ENCODE measurements around the gene SFTA2. TPM values are rescaled to one million over a fixed set of nuclear protein-coding genes. Genes with fewer than 3 reads are reported as not detected.

The SFTA2 gene
- total and polyA plus RNA-seq, 2 of the 8 experiments (the other 6 are each of a cell fraction or from before 2014, with no cell fraction given) = not detected

DNA sequence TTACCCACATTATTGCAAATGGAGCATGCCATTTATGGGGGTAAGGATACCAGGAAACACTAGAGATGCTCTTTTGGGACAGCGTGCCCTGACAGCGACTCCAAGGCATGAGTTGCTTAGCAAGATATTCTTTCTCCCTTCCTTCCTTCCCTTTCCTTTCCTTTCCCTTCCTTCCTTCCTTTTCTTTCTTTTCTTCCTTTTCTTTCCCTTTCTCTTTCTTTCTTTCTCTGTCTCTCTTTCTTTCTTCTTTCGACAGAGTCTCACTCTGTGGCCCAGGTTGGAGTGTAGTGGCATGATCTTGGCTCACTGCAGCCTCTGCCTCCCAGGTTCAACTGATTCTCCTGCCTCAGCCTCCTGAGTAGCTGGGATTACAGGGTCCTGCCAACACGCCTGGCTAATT, 12.1 kb upstream of the SFTA2 start:
- H2BK15ac ChIP-seq (ENCODE audit: low read length) = no peak overlapping the region
- H2AFZ ChIP-seq (ENCODE audit: low read length) = no peak overlapping the region
- H3K9me3 ChIP-seq (ENCODE audit: insufficient read depth in 2 of 2, low read depth in 1 of 2, low read length in 1 of 2) = no peaks in the 10 kb centered on the region
- no peak overlapping the region for H3K4ac ChIP-seq (replicated peaks; ENCODE audit: insufficient read length, low read depth, low read length)
- H3K4me3 ChIP-seq (ENCODE audit: extremely low read depth in 1 of 4, insufficient read depth in 2 of 4, low read depth in 3 of 4, low read length in 4 of 4) = no peak overlapping the region
- no peaks in the 10 kb centered on the region for H4K20me1 ChIP-seq (replicated peaks in 1 of 2; ENCODE audit: control insufficient read depth in 1 of 2, insufficient read depth in 2 of 2, low read length in 2 of 2)
- H2BK12ac ChIP-seq (ENCODE audit: low read depth, low read length) = peak overlapping the region; percentile 71; the same call in 1 of the 2 replicates
- 88% methylated on average over 4 of the region's 4 CpGs; no CpG with 5 or more reads in 1 of the 2 experiments for WGBS, 2 experiments (ENCODE audit: extremely low coverage in 1 of 2, insufficient coverage in 1 of 2, insufficient read length in 1 of 2, insufficient replicate concordance in 2 of 2, low coverage in 1 of 2, low lambda C conversion rate in 2 of 2, missing lambda C conversion rate in 1 of 2)
- no peaks in the 10 kb centered on the region; a peak in 1 of 7 replicates for H3K27me3 ChIP-seq (replicated peaks in 1 of 4; ENCODE audit: control insufficient read depth in 3 of 4, extremely low read depth in 1 of 4, insufficient read depth in 3 of 4, low read length in 3 of 4)
- H4K91ac ChIP-seq (replicated peaks; ENCODE audit: insufficient read length, low read length) = no peak overlapping the region
- ChIA-PET POLR2A (ENCODE audit: partially characterized antibody) (no interaction called here), CTCF (ENCODE audit: partially characterized antibody) (interaction anchor here (0.6 to 4.5 kb wide), 9 partner anchors 11 to 266 kb away, joined by 3 to 26 read pairs (median 4); no protein-coding TSS in a partner anchor)
- H3K79me2 ChIP-seq (ENCODE audit: control insufficient read depth in 1 of 2, insufficient read depth in 2 of 2, low read length in 2 of 2) = no peaks in the 10 kb centered on the region
- no peak overlapping the region for H3K9ac ChIP-seq (replicated peaks in 1 of 4; ENCODE audit: extremely low read depth in 1 of 4, low read depth in 3 of 4, low read length in 3 of 4)
- no peak overlapping the region for H3K14ac ChIP-seq (ENCODE audit: insufficient read length)
- no peak overlapping the region for H3K27ac ChIP-seq (ENCODE audit: low read depth, low read length)
- H3K36me3 ChIP-seq (ENCODE audit: control insufficient read depth in 2 of 4, insufficient read depth in 4 of 4, low read length in 3 of 4) = no peaks in the 10 kb centered on the region
- H3K18ac ChIP-seq (ENCODE audit: extremely low read depth, low read length) = no peak overlapping the region
- no peak for DNase-seq (ENCODE audit: low read depth in 1 of 2, low spot score in 2 of 2)
- H4K8ac ChIP-seq (ENCODE audit: extremely low read depth, insufficient read depth, low read length) = no peak overlapping the region
- H3K4me1 ChIP-seq (replicated peaks in 1 of 4; ENCODE audit: control insufficient read depth in 3 of 4, insufficient read depth in 4 of 4, low read length in 3 of 4) = peaks cover 6 to 9% (median 8%) of the 10 kb centered on the region in 4 experiments
- no peak overlapping the region for H4K5ac ChIP-seq (ENCODE audit: insufficient read length, low read depth, low read length)
- no peak overlapping the region for H2BK120ac ChIP-seq (replicated peaks; ENCODE audit: low read depth, low read length)
- no peak overlapping the region for H2AK5ac ChIP-seq (ENCODE audit: low read depth, low read length)
- H3K56ac ChIP-seq (replicated peaks; ENCODE audit: insufficient read length, low read depth, low read length) = no peak overlapping the region
- no peaks in the 10 kb centered on the region for H3K79me1 ChIP-seq (ENCODE audit: low read depth, low read length)
- H3K4me2 ChIP-seq (ENCODE audit: insufficient read depth in 1 of 2, low read depth in 2 of 2, low read length in 2 of 2) = no peak overlapping the region
- no peak for TF ChIP-seq CEBPB (IDR thresholded peaks at IDR 0.05; ENCODE audit: low read depth, low read length)
- no peak for TF ChIP-seq SP4 (IDR thresholded peaks at IDR 0.05; ENCODE audit: low read length)
- no peaks in the 10 kb centered on the region; the same call in 1 of the 2 replicates for H3K23me2 ChIP-seq (ENCODE audit: low read depth, low read length)
- no peak for FAIRE-seq
- H2BK5ac ChIP-seq (ENCODE audit: low read depth, low read length) = no peak overlapping the region
- H2BK20ac ChIP-seq (ENCODE audit: low read length) = no peak overlapping the region
- no peak overlapping the region for H3K23ac ChIP-seq (ENCODE audit: insufficient read length)
